Body of pancreas (tissue), 4 donors: ENCODE results near the gene NFX1.

Experiments
- POLR2A ChIP-seq, 3 donors: fragments of 450-650 bp; IDR thresholded peaks; one replicate each; pipeline ENCODE4 v1.6.1; 2016; ENCODE audit warnings: antibody characterized with exemption in 3 of 3, mild to moderate bottlenecking in 2 of 3
- TF ChIP-seq, protein P1 (sequence below), 7 experiments: fragments of 450-650 bp in 4 of 7; fragments of 200-600 bp in 3 of 7; sonication (generic) in 3 of 7; IDR thresholded peaks; one replicate each; pipeline ENCODE4 v1.5.1; 2016 to 2019; ENCODE audit warnings: antibody characterized with exemption in 7 of 7

DNA sequence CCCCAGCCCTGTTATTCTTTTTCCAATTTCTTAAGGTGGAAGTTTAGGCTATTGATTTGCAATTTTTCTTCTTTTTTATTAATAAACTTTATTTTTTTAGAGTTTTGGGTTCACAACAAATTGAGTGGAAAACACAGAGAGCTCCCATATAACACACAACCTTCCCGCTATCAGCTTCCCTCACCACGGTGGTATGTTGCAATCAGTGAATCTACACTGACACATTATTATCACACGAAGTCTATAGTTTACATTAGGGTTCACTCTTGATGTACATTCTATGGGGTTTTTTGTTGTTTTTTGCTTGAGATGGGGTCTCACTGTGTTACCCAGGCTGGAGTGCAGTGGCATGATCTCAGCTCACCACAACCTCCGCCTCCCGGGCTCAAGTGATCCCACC lies 4.8 kb upstream of the NFX1 start:
- TF ChIP-seq, protein P1, sequence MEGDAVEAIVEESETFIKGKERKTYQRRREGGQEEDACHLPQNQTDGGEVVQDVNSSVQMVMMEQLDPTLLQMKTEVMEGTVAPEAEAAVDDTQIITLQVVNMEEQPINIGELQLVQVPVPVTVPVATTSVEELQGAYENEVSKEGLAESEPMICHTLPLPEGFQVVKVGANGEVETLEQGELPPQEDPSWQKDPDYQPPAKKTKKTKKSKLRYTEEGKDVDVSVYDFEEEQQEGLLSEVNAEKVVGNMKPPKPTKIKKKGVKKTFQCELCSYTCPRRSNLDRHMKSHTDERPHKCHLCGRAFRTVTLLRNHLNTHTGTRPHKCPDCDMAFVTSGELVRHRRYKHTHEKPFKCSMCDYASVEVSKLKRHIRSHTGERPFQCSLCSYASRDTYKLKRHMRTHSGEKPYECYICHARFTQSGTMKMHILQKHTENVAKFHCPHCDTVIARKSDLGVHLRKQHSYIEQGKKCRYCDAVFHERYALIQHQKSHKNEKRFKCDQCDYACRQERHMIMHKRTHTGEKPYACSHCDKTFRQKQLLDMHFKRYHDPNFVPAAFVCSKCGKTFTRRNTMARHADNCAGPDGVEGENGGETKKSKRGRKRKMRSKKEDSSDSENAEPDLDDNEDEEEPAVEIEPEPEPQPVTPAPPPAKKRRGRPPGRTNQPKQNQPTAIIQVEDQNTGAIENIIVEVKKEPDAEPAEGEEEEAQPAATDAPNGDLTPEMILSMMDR (IDR thresholded peaks at IDR 0.05), result no peak
- TF ChIP-seq POLR2A (IDR thresholded peaks at IDR 0.05), result no peak
